Fibroblast of the aortic adventitia (primary cell): ENCODE results near the gene RAD1. TPM values are rescaled to one million over a fixed set of nuclear protein-coding genes. Genes with fewer than 3 reads are reported as not detected.
"Not testable (repeated sequence)": the region's sequence is repeated elsewhere in the genome, so short reads cannot be mapped to it uniquely, and the experiment has no call there.

Experiments
- DNase-seq: peaks from one replicate; pipeline ENCODE4 v3.0.0-alpha.2; 2010; ENCODE audit warnings: low read depth
- H3K4me3 ChIP-seq: 2 replicates; pipeline ENCODE4 v1.5.1; 2011; ENCODE audit warnings: low read depth, mild to moderate bottlenecking, control low read depth, low read length, moderate library complexity
- total RNA-seq: library from RNA; depleted of rRNA; stranded (reverse); fragments of >200 nt; gene quantifications from 2 replicates; pipeline ENCODE4 v1.2.3, GENCODE V29; 2012; ENCODE audit warnings: low replicate concordance
- TF ChIP-seq, protein P1 (sequence below): IDR thresholded peaks from 2 replicates; pipeline ENCODE4 v1.5.1; 2011; ENCODE audit warnings: mild to moderate bottlenecking, low read length, control low read depth, inconsistent platforms; ENCODE audit not compliant: insufficient read depth

The RAD1 gene
- total RNA-seq, 1 donor = 38.6 TPM

DNA sequence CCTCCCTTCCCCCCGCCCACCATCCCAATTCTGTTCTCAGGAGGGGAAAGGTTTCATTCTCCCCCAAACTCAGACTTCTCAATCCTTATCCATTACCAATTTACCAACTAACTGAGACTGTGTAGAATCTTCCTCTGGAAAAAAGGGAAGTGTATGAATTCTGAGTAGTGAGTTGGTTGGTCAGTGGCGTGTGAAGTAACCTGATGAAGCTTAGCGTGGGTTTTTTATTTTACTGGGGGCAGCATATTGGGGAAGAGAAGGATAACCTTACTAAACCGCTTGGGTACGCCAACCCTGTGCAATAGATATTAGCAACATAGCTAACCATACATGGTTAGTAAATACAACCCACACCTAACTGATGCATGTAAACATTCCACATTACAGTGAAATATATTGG is 13.0 kb upstream of the RAD1 start:
- TF ChIP-seq, protein P1, sequence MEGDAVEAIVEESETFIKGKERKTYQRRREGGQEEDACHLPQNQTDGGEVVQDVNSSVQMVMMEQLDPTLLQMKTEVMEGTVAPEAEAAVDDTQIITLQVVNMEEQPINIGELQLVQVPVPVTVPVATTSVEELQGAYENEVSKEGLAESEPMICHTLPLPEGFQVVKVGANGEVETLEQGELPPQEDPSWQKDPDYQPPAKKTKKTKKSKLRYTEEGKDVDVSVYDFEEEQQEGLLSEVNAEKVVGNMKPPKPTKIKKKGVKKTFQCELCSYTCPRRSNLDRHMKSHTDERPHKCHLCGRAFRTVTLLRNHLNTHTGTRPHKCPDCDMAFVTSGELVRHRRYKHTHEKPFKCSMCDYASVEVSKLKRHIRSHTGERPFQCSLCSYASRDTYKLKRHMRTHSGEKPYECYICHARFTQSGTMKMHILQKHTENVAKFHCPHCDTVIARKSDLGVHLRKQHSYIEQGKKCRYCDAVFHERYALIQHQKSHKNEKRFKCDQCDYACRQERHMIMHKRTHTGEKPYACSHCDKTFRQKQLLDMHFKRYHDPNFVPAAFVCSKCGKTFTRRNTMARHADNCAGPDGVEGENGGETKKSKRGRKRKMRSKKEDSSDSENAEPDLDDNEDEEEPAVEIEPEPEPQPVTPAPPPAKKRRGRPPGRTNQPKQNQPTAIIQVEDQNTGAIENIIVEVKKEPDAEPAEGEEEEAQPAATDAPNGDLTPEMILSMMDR = no peak
- no peak overlapping the region for H3K4me3 ChIP-seq
- DNase-seq = no peak

GRCh38 chr5:34927785-34928184 is 12.5 kb upstream of the RAD1 start:
- H3K4me3 ChIP-seq = no peak overlapping the region
- no peak for DNase-seq
- TF ChIP-seq, protein P1 = no peak

- TF ChIP-seq, protein P1 = no peak
- no peak overlapping the region for H3K4me3 ChIP-seq
- DNase-seq = no peak
Measured at GRCh38 chr5:34926318-34926888, 11.1 kb upstream of the RAD1 start.

DNA sequence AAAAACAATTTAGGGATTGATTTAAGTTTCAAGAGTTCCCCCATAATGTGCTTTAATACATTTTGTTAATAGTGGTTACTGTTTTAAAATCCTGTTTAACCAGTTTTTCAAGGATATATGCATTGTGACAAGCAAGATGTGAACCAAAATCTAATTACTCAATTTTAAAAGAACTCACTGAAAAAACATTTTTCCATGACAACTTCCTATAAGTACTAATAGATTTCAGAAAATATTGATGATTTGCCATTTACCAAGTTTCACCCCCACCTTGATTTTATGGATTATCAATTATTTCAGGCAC is 9.1 kb upstream of the RAD1 start:
- H3K4me3 ChIP-seq = no peak overlapping the region
- TF ChIP-seq, protein P1 = no peak
- no peak for DNase-seq

- no peak overlapping the region for H3K4me3 ChIP-seq
- TF ChIP-seq, protein P1 = no peak
- DNase-seq = peak; percentile 84
Measured at GRCh38 chr5:34923694-34924461, 8.6 kb upstream of the RAD1 start.

- DNase-seq, H3K4me3 ChIP-seq: not testable (repeated sequence)
Measured at GRCh38 chr5:34923256-34923655, 8.0 kb upstream of the RAD1 start.

DNA sequence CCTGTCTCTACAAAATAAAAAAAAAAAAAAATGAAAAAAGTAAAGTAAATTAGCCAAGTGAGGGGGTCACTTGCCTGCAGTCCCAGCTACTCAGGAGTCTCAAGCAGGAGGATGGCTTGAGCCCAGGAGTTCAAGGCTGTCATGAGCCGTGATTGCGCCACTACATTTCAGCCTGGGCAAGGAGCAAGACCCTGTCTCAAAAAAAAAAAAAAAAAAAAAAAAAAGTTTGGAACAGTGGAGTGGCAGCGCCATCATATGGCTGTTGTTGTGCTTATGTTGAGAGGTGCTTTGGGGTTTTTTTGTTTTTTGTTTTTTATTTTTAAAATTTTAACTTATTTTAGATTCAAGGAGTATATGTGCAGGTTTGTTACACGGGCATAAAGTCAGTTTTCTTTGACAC is 3.8 kb upstream of the RAD1 start:
- TF ChIP-seq, protein P1 = peak; percentile 26
- H3K4me3 ChIP-seq = no peak overlapping the region
- DNase-seq = no peak
